Measurements from ENCODE around the gene CD300LD. TPM values are rescaled to one million over a fixed set of nuclear protein-coding genes. Genes with fewer than 3 reads are reported as not detected.

The CD300LD gene
- total RNA-seq, 4 donors from 2014 or later, result not detected

DNA sequence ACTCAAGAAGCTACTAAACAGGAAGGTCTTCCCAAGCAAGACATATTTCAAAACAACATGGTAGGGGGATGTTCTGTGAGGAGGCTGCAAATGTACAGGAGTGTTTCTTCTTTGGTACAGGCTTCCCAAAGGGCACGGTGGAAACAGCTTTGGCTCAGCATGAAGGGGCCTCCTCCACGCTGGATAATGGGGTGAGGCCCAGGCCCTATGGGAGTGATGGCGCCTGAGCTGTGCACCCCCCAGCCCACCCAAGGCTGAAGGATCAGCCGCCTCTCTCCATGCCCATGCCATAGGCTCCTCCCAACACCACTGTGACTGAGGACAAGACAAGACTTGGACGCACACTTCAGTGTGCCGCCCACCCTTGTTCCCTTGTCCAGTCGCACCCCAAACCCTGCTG, 24.6 kb upstream of the CD300LD start:
- Histone ChIP-seq H3K36me3 (no peaks in the 10 kb centered on the region), H3K4me3 (no peak overlapping the region), H3K27ac (no peak overlapping the region), H3K4me1 (peaks cover 4% of the 10 kb centered on the region), H3K27me3 (peaks cover 28% of the 10 kb centered on the region), H3K9me3 (no peaks in the 10 kb centered on the region)
- no peak for DNase-seq (ENCODE audit: low spot score in 2 of 2)
- 92% methylated on average over 7 of the region's 7 CpGs for WGBS
- TF ChIP-seq, protein P1, sequence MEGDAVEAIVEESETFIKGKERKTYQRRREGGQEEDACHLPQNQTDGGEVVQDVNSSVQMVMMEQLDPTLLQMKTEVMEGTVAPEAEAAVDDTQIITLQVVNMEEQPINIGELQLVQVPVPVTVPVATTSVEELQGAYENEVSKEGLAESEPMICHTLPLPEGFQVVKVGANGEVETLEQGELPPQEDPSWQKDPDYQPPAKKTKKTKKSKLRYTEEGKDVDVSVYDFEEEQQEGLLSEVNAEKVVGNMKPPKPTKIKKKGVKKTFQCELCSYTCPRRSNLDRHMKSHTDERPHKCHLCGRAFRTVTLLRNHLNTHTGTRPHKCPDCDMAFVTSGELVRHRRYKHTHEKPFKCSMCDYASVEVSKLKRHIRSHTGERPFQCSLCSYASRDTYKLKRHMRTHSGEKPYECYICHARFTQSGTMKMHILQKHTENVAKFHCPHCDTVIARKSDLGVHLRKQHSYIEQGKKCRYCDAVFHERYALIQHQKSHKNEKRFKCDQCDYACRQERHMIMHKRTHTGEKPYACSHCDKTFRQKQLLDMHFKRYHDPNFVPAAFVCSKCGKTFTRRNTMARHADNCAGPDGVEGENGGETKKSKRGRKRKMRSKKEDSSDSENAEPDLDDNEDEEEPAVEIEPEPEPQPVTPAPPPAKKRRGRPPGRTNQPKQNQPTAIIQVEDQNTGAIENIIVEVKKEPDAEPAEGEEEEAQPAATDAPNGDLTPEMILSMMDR (IDR thresholded peaks at IDR 0.05), result no peak
- TF ChIP-seq POLR2A (IDR thresholded peaks at IDR 0.05), result no peak
- no peak for TF ChIP-seq POLR2AphosphoS5 (IDR thresholded peaks at IDR 0.05)
- TF ChIP-seq EP300 (IDR thresholded peaks at IDR 0.05), result no peak

DNA sequence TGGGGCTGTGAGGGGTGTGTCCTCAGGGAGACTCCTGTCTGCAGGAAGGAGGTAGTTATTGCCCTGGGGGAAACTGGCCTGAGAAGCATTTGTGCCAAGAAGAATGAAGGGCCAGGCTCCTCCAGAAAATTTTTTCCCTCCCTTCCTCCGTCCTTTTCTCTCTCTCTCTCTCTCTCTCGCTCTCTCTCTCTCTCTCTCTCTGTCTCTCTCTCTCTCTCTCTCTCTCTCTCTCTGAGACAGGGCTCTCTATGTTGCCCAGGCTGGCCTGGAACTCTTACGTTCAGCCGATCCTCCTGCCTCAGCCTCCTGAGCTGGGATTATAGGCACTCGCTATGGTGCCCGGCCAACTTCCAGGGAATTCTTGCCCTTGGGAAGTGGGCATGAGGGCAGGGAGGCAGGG, 20.0 kb upstream of the CD300LD start:
- no peaks in the 10 kb centered on the region for H3K36me3 ChIP-seq
- H3K4me3 ChIP-seq, result no peak overlapping the region
- no peaks in the 10 kb centered on the region for H3K4me1 ChIP-seq
- peaks cover 35% of the 10 kb centered on the region for H3K27me3 ChIP-seq
- no peak overlapping the region for H3K27ac ChIP-seq
- TF ChIP-seq, protein P1 (IDR thresholded peaks at IDR 0.05), result no peak
- TF ChIP-seq POLR2A (IDR thresholded peaks at IDR 0.05), result no peak
- TF ChIP-seq EP300 (IDR thresholded peaks at IDR 0.05), result no peak
- no peak for TF ChIP-seq POLR2AphosphoS5 (IDR thresholded peaks at IDR 0.05)
- H3K9me3 ChIP-seq, result no peaks in the 10 kb centered on the region
- no peak for DNase-seq (ENCODE audit: low spot score in 2 of 2)
- 88% methylated on average over 6 of the region's 6 CpGs for WGBS

DNA sequence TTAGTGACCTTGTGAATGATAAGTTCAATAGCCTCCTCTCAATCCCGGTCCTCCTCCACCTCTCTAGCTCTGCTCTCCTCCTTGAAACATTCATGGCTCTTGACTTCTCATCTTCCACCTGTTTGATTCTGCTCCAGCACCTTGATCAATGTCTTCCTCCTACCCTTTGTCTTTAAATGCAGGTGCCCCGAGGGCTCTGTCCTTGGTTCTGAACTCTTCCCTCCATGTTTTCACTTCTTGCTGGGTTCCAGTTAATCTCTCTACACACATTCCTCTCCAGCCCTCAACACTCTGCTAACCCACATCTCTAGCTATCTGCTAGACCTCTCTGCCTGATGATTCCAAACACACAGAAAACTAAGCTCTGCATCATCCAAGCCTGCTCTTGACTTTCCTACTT, 18.0 kb upstream of the CD300LD start:
- TF ChIP-seq POLR2A (IDR thresholded peaks at IDR 0.05), result no peak
- TF ChIP-seq EP300 (IDR thresholded peaks at IDR 0.05), result no peak
- H3K27me3 ChIP-seq, result peaks cover 27% of the 10 kb centered on the region
- no peaks in the 10 kb centered on the region for H3K36me3 ChIP-seq
- H3K27ac ChIP-seq, result no peak overlapping the region
- DNase-seq (ENCODE audit: low spot score in 2 of 2), result no peak
- H3K4me3 ChIP-seq, result no peak overlapping the region
- no peaks in the 10 kb centered on the region for H3K9me3 ChIP-seq
- H3K4me1 ChIP-seq, result peaks cover 14% of the 10 kb centered on the region
- WGBS, result 35% methylated on average over 2 of the region's 2 CpGs

DNA sequence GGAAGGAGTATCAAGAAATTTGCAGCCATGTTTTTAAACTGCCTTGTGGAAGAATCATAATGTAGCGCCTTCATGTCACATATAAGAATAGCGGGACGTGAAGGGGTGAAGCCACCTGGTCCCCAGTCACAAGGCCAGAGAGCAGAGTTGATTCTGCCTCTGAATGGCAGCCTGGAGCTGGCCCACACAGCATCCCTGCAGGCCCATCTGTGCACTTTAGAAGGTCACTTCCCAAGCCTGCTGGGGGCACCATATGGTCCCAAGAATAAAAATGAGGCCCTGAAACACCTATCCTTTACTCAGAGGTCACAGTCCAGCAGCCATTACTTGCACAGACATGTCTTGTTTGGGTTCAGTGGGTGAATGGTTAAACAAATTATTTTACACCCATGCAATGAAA, 16.4 kb upstream of the CD300LD start:
- WGBS, result 95% methylated on average over 3 of the region's 3 CpGs
- Histone ChIP-seq H3K4me3 (no peak overlapping the region), H3K36me3 (no peaks in the 10 kb centered on the region), H3K9me3 (no peaks in the 10 kb centered on the region), H3K27ac (no peak overlapping the region), H3K27me3 (peaks cover 21% of the 10 kb centered on the region), H3K4me1 (peaks cover 29% of the 10 kb centered on the region)
- TF ChIP-seq, protein P1 (IDR thresholded peaks at IDR 0.05), result no peak
- TF ChIP-seq POLR2A (IDR thresholded peaks at IDR 0.05), result no peak
- no peak for TF ChIP-seq POLR2AphosphoS5 (IDR thresholded peaks at IDR 0.05)
- no peak for TF ChIP-seq EP300 (IDR thresholded peaks at IDR 0.05)
- DNase-seq (ENCODE audit: low spot score in 2 of 2), result no peak

DNA sequence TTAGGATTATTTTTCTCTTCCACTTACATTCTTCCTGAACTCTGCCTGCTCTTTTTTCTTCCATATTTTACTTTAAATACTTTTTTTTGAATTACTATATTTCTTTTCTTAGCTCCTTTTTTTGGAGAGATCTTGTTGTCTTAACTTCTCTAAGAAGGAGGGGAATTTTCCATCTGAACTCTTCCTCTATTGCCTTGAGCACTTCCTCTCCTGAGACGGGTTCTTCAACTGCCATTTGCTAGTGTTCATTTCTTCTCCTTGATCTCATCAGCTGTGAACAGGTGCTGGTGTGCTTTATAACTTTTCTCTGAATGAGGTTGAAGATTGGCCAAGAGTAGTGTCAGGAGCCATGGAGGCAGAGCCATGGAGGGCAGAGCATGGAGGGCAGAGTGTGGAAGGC, 15.1 kb upstream of the CD300LD start:
- no peak for DNase-seq (ENCODE audit: low spot score in 2 of 2)
- Histone ChIP-seq H3K27ac (no peak overlapping the region), H3K27me3 (peaks cover 12% of the 10 kb centered on the region), H3K9me3 (no peaks in the 10 kb centered on the region), H3K4me1 (peaks cover 30% of the 10 kb centered on the region), H3K36me3 (no peaks in the 10 kb centered on the region), H3K4me3 (no peak overlapping the region)
- no peak for TF ChIP-seq POLR2AphosphoS5 (IDR thresholded peaks at IDR 0.05)
- TF ChIP-seq, protein P1 (IDR thresholded peaks at IDR 0.05), result no peak
- TF ChIP-seq POLR2A (IDR thresholded peaks at IDR 0.05), result no peak
- 25% methylated on average over 1 of the region's 1 CpG for WGBS

DNA sequence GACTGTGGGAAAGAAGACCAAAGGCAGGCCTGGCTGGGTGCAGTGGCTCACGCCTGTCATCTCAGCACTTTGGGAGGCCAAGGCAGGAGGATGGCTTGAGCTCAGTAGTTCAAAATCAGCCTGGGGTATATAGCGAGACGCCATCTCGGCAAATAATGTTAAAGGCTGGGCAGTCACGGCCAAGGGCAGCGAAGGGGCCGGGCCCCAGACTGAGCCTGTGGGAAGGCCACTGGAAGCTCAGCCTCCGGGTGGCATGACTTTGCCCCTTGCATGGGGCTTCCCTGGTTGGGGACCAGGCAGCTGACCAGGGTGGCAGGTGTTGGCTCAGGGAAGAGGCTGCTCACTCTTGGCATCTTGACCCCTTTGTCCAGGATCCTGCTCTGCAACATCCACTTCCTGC, 14.0 kb upstream of the CD300LD start:
- Histone ChIP-seq H3K4me3 (no peak overlapping the region), H3K9me3 (no peaks in the 10 kb centered on the region), H3K36me3 (no peaks in the 10 kb centered on the region), H3K27me3 (peaks cover 7% of the 10 kb centered on the region), H3K4me1 (peaks cover 30% of the 10 kb centered on the region), H3K27ac (no peak overlapping the region)
- 81% methylated on average over 4 of the region's 8 CpGs for WGBS
- DNase-seq (ENCODE audit: low spot score in 2 of 2), result no peak
- TF ChIP-seq, protein P1 (IDR thresholded peaks at IDR 0.05), result no peak
- TF ChIP-seq EP300 (IDR thresholded peaks at IDR 0.05) (no peak), POLR2AphosphoS5 (IDR thresholded peaks at IDR 0.05) (no peak), POLR2A (IDR thresholded peaks at IDR 0.05) (no peak)
